Astrocyte of the spinal cord (primary cell): Measurements from ENCODE around the gene STK39.

Experiments used
- DNase-seq: peaks from one replicate; pipeline ENCODE4 v3.0.0; 2011; ENCODE audit warnings: low read depth, low spot score
- H3K4me3 ChIP-seq: 2 replicates; pipeline ENCODE4 v1.5.1; 2011; ENCODE audit warnings: low read depth, mild to moderate bottlenecking, low read length, moderate library complexity
- CTCF ChIP-seq: IDR thresholded peaks from 2 replicates; pipeline ENCODE4 v1.5.1; 2012; ENCODE audit warnings: low read depth, mild to moderate bottlenecking, low read length, inconsistent platforms
- in situ Hi-C: cut with HindIII; loops from 2 replicates; pipeline ENCODE4 v1.10.0; 2017; ENCODE audit warnings: low sequenced_read_pairs

The STK39 gene

DNA sequence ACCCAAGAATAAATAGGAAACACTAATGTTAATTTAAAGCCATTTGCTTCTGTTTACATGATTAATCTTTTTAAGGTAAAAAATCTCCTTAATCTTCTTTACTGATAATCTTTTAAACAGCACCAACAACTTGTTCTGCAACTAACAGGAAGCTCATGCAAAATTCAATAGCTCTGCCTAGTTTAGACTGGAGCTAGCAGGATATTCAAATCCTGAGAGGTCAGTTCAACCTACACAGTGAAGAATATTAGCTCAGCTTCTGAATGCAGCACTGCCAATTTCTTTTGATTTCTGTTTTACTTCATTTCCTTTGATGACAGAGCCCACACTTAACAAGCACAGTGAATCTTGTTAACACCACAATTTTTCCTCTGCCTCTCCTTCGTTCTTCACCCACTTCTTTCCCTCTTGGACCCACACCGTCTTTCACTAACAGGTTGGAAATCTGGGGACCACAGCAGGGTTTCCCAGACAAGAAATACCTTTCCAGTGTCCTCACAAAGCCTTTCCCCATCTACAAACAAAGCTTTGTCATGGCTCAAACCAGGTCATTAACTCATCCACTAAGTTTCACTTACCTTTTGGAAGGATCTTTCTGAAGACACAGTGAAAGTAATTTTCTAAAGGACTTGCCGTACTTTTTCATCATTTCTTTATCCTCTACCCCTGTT, 109.8 kb downstream of the STK39 start:
- no peak for DNase-seq
- in situ Hi-C loops = no loop called here
- H3K4me3 ChIP-seq = no peak overlapping the region
- TF ChIP-seq CTCF = no peak

DNA sequence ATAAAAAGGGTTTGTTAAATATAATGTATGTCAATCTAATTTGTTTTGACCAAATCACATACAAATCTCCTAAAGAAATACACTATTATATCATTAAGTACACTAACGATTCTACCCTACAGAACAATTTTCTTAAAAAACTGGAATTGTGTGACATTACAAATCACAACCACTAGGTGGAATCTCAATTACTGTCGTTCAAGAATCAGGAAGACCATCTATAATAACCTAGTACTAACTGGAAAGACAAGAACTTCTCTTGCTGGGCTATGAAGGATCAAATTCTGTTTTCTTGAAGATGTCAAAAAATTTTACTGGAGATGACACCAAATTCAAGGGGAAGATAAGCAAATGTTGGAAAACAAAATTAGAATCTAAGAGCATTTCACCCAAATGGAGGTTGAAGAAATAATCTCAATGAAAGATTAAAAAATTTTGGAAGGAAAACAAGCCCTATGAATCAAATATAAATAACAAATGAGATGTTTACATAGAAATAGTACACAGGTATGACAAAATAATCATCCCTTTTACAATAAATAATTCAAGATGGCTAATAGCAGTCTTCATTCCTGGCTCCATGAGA, 110.9 kb downstream of the STK39 start:
- peak; percentile 40 for TF ChIP-seq CTCF
- DNase-seq = peak; percentile 59
- in situ Hi-C loops = no loop called here
- no peak overlapping the region for H3K4me3 ChIP-seq

DNA sequence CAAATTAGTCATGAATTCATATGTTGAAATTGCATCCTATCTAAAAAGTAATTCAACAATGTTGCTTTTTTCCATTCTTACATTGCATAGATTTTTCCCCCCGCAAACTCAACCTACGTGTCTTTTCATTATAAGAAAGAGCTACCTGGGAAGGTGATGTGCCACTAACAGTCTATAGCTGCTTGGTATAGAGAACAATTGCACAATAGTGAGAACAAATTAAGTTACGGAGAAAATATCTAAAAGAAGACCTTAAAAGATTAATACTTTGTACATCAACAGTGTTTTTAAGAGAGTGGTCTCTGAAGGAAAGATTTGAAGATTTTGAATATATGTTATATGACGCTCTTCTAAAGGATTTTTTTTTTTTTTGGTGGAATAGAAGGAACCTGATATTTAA, 111.8 kb downstream of the STK39 start:
- in situ Hi-C loops = no loop called here
- no peak for TF ChIP-seq CTCF
- no peak overlapping the region for H3K4me3 ChIP-seq
- DNase-seq = no peak

DNA sequence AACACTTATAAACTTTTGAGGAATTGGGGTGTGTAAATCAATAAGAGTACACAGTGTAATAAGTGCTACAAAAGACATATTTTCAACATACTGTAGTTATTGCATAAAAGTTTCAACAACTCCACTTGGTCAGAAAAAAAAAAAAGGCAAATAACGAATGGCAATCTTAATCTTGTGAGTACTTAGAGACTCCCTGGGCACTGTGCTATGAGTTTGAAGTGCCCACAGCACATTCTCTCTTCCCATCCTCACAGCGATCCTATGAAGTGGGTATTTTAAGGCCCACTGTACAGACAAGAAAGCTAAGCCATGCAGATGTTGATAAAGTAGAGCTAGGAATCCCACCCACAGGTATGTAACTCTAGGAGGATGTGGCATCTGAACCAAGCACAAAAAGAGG, 112.3 kb downstream of the STK39 start:
- in situ Hi-C loops = no loop called here
- TF ChIP-seq CTCF = no peak
- no peak for DNase-seq
- H3K4me3 ChIP-seq = no peak overlapping the region

DNA sequence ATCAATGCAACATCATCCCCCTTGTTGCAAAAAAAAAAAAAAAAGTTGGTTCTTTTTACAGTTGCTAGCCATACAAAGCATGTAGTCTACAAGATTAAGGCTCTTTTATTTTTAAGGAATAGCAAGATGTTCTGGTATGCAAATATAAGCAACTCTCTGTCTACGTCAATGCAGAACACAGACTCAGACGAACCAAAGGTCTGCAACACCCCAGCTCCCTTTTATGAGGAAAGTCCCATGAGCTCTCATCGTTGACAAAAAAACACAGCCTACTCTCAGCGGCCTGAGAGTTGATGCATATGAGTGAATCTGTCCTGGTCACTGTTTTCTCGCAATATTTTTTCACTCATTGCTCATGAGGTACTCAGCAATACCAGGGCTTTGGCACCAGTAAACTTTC, 112.9 kb downstream of the STK39 start:
- no peak for DNase-seq
- TF ChIP-seq CTCF = no peak
- H3K4me3 ChIP-seq = no peak overlapping the region
- in situ Hi-C loops = no loop called here

GRCh38 chr2:168132389-168132788, 115.0 kb downstream of the STK39 start:
- no peak for DNase-seq
- no peak overlapping the region for H3K4me3 ChIP-seq
- in situ Hi-C loops = no loop called here
- TF ChIP-seq CTCF = no peak
